Measurements from ENCODE around the gene DPP10. TPM values are rescaled to one million over a fixed set of nuclear protein-coding genes. Genes with fewer than 3 reads are reported as not detected.

The DPP10 gene
- total and polyA plus RNA-seq, 4 donors = 0.04 to 4.1 (median 0.48) TPM

DNA sequence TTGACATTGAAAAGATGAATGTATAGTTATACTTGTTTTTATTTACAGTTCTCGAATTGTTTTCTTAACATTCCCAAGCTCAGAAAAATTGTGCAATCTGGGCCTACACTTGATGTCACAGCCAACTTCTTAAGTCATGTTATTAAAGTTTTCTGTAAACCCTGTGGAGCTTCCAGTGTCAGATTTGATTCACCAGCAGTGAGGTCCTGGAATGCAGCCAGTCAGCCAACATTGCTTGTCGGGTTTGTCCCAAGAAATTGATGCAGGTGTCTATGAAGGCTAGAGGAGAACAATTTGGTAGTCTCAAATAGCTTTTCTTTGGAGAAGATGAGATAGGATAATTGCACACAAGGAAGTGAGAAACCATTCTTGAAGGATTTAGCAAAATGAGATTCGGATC is 732.2 kb downstream of the DPP10 start:
- TF ChIP-seq, protein P1, sequence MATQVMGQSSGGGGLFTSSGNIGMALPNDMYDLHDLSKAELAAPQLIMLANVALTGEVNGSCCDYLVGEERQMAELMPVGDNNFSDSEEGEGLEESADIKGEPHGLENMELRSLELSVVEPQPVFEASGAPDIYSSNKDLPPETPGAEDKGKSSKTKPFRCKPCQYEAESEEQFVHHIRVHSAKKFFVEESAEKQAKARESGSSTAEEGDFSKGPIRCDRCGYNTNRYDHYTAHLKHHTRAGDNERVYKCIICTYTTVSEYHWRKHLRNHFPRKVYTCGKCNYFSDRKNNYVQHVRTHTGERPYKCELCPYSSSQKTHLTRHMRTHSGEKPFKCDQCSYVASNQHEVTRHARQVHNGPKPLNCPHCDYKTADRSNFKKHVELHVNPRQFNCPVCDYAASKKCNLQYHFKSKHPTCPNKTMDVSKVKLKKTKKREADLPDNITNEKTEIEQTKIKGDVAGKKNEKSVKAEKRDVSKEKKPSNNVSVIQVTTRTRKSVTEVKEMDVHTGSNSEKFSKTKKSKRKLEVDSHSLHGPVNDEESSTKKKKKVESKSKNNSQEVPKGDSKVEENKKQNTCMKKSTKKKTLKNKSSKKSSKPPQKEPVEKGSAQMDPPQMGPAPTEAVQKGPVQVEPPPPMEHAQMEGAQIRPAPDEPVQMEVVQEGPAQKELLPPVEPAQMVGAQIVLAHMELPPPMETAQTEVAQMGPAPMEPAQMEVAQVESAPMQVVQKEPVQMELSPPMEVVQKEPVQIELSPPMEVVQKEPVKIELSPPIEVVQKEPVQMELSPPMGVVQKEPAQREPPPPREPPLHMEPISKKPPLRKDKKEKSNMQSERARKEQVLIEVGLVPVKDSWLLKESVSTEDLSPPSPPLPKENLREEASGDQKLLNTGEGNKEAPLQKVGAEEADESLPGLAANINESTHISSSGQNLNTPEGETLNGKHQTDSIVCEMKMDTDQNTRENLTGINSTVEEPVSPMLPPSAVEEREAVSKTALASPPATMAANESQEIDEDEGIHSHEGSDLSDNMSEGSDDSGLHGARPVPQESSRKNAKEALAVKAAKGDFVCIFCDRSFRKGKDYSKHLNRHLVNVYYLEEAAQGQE (IDR thresholded peaks at IDR 0.05) = no peak
- TF ChIP-seq RXRA (IDR thresholded peaks at IDR 0.05) = no peak
- TF ChIP-seq HNF4G (IDR thresholded peaks at IDR 0.05) = no peak
- TF ChIP-seq FOXA1 (IDR thresholded peaks at IDR 0.05) = no peak
- no peak for TF ChIP-seq NR2F2 (IDR thresholded peaks at IDR 0.05)
- TF ChIP-seq, protein P2, sequence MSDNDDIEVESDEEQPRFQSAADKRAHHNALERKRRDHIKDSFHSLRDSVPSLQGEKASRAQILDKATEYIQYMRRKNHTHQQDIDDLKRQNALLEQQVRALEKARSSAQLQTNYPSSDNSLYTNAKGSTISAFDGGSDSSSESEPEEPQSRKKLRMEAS (IDR thresholded peaks at IDR 0.05) = no peak
- no peak for TF ChIP-seq SP1 (IDR thresholded peaks at IDR 0.05)
- no peak for TF ChIP-seq JUND (IDR thresholded peaks at IDR 0.05)
- no peak for TF ChIP-seq GABPA (IDR thresholded peaks at IDR 0.05 in 1 of 2, conservative IDR thresholded peaks at IDR 0.05 in 1 of 2)
- TF ChIP-seq RAD21 (IDR thresholded peaks at IDR 0.05) = no peak
- TF ChIP-seq, protein P3, sequence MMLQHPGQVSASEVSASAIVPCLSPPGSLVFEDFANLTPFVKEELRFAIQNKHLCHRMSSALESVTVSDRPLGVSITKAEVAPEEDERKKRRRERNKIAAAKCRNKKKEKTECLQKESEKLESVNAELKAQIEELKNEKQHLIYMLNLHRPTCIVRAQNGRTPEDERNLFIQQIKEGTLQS (IDR thresholded peaks at IDR 0.05) = no peak
- TF ChIP-seq EGR1 (IDR thresholded peaks at IDR 0.05; ENCODE audit: low read depth in 2 of 2) = no peak
- TF ChIP-seq FOXA2 (IDR thresholded peaks at IDR 0.05) = no peak
- TF ChIP-seq, protein P4, sequence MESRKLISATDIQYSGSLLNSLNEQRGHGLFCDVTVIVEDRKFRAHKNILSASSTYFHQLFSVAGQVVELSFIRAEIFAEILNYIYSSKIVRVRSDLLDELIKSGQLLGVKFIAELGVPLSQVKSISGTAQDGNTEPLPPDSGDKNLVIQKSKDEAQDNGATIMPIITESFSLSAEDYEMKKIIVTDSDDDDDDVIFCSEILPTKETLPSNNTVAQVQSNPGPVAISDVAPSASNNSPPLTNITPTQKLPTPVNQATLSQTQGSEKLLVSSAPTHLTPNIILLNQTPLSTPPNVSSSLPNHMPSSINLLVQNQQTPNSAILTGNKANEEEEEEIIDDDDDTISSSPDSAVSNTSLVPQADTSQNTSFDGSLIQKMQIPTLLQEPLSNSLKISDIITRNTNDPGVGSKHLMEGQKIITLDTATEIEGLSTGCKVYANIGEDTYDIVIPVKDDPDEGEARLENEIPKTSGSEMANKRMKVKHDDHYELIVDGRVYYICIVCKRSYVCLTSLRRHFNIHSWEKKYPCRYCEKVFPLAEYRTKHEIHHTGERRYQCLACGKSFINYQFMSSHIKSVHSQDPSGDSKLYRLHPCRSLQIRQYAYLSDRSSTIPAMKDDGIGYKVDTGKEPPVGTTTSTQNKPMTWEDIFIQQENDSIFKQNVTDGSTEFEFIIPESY (IDR thresholded peaks at IDR 0.05) = no peak
- TF ChIP-seq, protein P5, sequence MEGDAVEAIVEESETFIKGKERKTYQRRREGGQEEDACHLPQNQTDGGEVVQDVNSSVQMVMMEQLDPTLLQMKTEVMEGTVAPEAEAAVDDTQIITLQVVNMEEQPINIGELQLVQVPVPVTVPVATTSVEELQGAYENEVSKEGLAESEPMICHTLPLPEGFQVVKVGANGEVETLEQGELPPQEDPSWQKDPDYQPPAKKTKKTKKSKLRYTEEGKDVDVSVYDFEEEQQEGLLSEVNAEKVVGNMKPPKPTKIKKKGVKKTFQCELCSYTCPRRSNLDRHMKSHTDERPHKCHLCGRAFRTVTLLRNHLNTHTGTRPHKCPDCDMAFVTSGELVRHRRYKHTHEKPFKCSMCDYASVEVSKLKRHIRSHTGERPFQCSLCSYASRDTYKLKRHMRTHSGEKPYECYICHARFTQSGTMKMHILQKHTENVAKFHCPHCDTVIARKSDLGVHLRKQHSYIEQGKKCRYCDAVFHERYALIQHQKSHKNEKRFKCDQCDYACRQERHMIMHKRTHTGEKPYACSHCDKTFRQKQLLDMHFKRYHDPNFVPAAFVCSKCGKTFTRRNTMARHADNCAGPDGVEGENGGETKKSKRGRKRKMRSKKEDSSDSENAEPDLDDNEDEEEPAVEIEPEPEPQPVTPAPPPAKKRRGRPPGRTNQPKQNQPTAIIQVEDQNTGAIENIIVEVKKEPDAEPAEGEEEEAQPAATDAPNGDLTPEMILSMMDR (IDR thresholded peaks at IDR 0.05; ENCODE audit: low read depth, low read length, missing input control) = no peak
- no peak for TF ChIP-seq TAF1 (conservative IDR thresholded peaks at IDR 0.05)
- no peak for TF ChIP-seq HNF4A (conservative IDR thresholded peaks at IDR 0.05)
- TF ChIP-seq YY1 (IDR thresholded peaks at IDR 0.05) = no peak
- Histone ChIP-seq H3K4me3 (ENCODE audit: low read depth in 1 of 3, low read length in 3 of 3) (no peak overlapping the region), H3K9me3 (ENCODE audit: control insufficient read depth in 4 of 4, low read length in 3 of 4) (no peaks in the 10 kb centered on the region), H3K4me1 (ENCODE audit: control insufficient read depth in 4 of 4, insufficient read depth in 4 of 4, low read length in 3 of 4) (no peaks in the 10 kb centered on the region), H3K27me3 (ENCODE audit: control insufficient read depth in 4 of 4, insufficient read depth in 4 of 4, low read length in 3 of 4) (no peaks in the 10 kb centered on the region), H3K27ac (ENCODE audit: low read depth in 1 of 2, low read length in 2 of 2) (no peak overlapping the region), H3K36me3 (ENCODE audit: control insufficient read depth in 4 of 4, insufficient read depth in 3 of 4, low read depth in 1 of 4, low read length in 3 of 4) (no peaks in the 10 kb centered on the region), H3K9ac (ENCODE audit: low read depth in 1 of 2, low read length in 2 of 2) (no peak overlapping the region)
- WGBS = 71% methylated on average over 3 of the region's 3 CpGs
- no peak for DNase-seq (ENCODE audit: low spot score)

Measured in liver (tissue), 9 donors.